Lower leg skin (tissue), 3 donors: ENCODE measurements around the gene GNAI2.

Experiments
- CTCF ChIP-seq, 3 donors: fragments of 450-650 bp; IDR thresholded peaks; one replicate each; pipeline ENCODE4 v1.5.1; 2016; ENCODE audit warnings: antibody characterized with exemption in 3 of 3, mild to moderate bottlenecking in 3 of 3, moderate library complexity in 2 of 3
- POLR2A ChIP-seq, 2 donors: fragments of 450-650 bp; IDR thresholded peaks; one replicate each; pipeline ENCODE4 v1.6.1; 2016 to 2017; ENCODE audit warnings: antibody characterized with exemption in 2 of 2, mild to moderate bottlenecking in 1 of 2, moderate library complexity in 1 of 2

GRCh38 chr3:50267280-50267913, 31.4 kb downstream of the GNAI2 start:
- TF ChIP-seq CTCF (IDR thresholded peaks at IDR 0.05), result no peak
- no peak for TF ChIP-seq POLR2A (IDR thresholded peaks at IDR 0.05)
